Measurements from ENCODE around the gene CPAMD8. TPM values are rescaled to one million over a fixed set of nuclear protein-coding genes. Genes with fewer than 3 reads are reported as not detected.

The CPAMD8 gene
- total and polyA plus RNA-seq, 2 donors (not counting 1 experiment from before 2014, with no cell fraction given), result 1.1 to 2.7 TPM

- TF ChIP-seq EZH2 (IDR thresholded peaks at IDR 0.05; ENCODE audit: borderline replicate concordance, insufficient read depth, low read depth, low read length, poor library complexity, severe bottlenecking), result no peak
- TF ChIP-seq, protein P1, sequence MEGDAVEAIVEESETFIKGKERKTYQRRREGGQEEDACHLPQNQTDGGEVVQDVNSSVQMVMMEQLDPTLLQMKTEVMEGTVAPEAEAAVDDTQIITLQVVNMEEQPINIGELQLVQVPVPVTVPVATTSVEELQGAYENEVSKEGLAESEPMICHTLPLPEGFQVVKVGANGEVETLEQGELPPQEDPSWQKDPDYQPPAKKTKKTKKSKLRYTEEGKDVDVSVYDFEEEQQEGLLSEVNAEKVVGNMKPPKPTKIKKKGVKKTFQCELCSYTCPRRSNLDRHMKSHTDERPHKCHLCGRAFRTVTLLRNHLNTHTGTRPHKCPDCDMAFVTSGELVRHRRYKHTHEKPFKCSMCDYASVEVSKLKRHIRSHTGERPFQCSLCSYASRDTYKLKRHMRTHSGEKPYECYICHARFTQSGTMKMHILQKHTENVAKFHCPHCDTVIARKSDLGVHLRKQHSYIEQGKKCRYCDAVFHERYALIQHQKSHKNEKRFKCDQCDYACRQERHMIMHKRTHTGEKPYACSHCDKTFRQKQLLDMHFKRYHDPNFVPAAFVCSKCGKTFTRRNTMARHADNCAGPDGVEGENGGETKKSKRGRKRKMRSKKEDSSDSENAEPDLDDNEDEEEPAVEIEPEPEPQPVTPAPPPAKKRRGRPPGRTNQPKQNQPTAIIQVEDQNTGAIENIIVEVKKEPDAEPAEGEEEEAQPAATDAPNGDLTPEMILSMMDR (IDR thresholded peaks at IDR 0.05), result no peak
- peaks cover 36 to 53% of the 10 kb centered on the region in 2 donors for H3K4me1 ChIP-seq (ENCODE audit: control insufficient read depth in 2 of 2, insufficient read depth in 2 of 2, low read length in 2 of 2)
- H3K36me3 ChIP-seq (replicated peaks in 1 of 2; ENCODE audit: control extremely low read depth in 1 of 2, control insufficient read depth in 1 of 2, extremely low read depth in 1 of 2, insufficient read depth in 2 of 2, low read length in 1 of 2), result peaks cover 3 to 16% of the 10 kb centered on the region in 2 experiments
- POLR2A ChIA-PET, result interaction anchor here (0.6 to 1.1 kb wide), 4 partner anchors 51 to 437 kb away, joined by 3 to 7 read pairs (median 3); no protein-coding TSS in a partner anchor
- H2AFZ ChIP-seq (ENCODE audit: insufficient read depth, low read depth, low read length, poor library complexity, severe bottlenecking), result peak overlapping the region; percentile 87
- H3K27me3 ChIP-seq (replicated peaks in 1 of 4; ENCODE audit: control extremely low read depth in 1 of 4, control insufficient read depth in 3 of 4, insufficient read depth in 4 of 4, low read length in 3 of 4), result no peaks in the 10 kb centered on the region
- DNase-seq (no peak), ATAC-seq (ENCODE audit: low read depth) (peak; percentile 7)
- WGBS (ENCODE audit: insufficient coverage), result 34% methylated on average over 14 of the region's 18 CpGs
- H3K4me3 ChIP-seq (ENCODE audit: control extremely low read depth in 1 of 5, extremely low read depth in 1 of 5, insufficient read depth in 1 of 5, low read depth in 2 of 5, low read length in 4 of 5), result peak overlapping the region in 4 of 5 experiments; percentile 77 to 92 (median 82)
- Mint-ChIP-seq H3K27me3 (no peaks in the 10 kb centered on the region), H3K9me3 (ENCODE audit: insufficient read depth) (no peaks in the 10 kb centered on the region), H3K4me3 (peak overlapping the region; percentile 98), H3K27ac (peak overlapping the region; percentile 99), H3K4me1 (peaks cover 63% of the 10 kb centered on the region)
- H3K9me3 ChIP-seq (ENCODE audit: control extremely low read depth in 1 of 3, control insufficient read depth in 2 of 3, insufficient read depth in 1 of 3, low read length in 2 of 3), result no peaks in the 10 kb centered on the region
- CTCF ChIA-PET, result interaction anchor here (0.5 to 3.5 kb wide), 6 partner anchors 8 to 1567 kb away, joined by 3 to 24 read pairs (median 5); partner anchors contain the start of gene ANKLE1
- peak overlapping the region; percentile 79 for H3K4me2 ChIP-seq (replicated peaks; ENCODE audit: low read depth, low read length, poor library complexity, severe bottlenecking)
- H3K79me2 ChIP-seq (ENCODE audit: control insufficient read depth, insufficient read depth, low read length), result peaks cover 92% of the 10 kb centered on the region
- H3K9ac ChIP-seq (ENCODE audit: low read length), result peak overlapping the region; percentile 76
- intact Hi-C loops (cut with micrococcal nuclease), result loop anchor here (2.0 kb wide), 2 partner anchors 51 to 111 kb away; no protein-coding TSS in a partner anchor
- H3K27ac ChIP-seq (ENCODE audit: low read length in 2 of 2), result peak overlapping the region; percentile 79 to 89
- H4K20me1 ChIP-seq (ENCODE audit: control insufficient read depth, insufficient read depth, low read length, poor library complexity, severe bottlenecking), result peaks cover 43% of the 10 kb centered on the region
Measured at GRCh38 chr19:17073869-17074633, 47.4 kb upstream of the CPAMD8 start.

DNA sequence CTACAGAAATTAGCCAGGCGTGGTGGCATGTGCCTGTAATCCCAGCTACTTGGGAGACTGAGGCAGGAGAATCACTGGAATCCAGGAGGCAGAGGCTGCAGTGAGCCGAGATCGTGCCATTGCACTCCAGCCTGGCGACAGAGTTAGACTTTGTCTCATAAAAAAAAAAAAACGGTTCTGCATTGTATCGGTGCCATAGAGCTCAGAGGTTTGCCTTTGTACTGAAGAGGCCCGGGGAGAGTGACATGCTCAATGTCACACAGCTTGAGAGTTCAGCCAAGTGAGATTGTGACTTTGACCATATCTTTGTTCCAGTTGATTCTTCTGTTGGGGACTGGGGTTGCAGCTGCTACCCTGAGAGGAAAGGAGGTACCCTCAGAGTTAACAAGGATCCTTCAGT, 44.3 kb upstream of the CPAMD8 start:
- ChIA-PET CTCF (interaction anchor here (0.6 to 1.6 kb wide), 6 partner anchors 55 to 234 kb away, joined by 3 to 4 read pairs (median 3); partner anchors contain the start of gene MRPL34), POLR2A (interaction anchor here (0.6 kb wide), 1 partner anchor 626 kb away, joined by 3 read pairs; no protein-coding TSS in a partner anchor)
- Histone ChIP-seq H3K79me2 (ENCODE audit: control insufficient read depth, insufficient read depth, low read length) (peaks cover 71% of the 10 kb centered on the region), H4K20me1 (ENCODE audit: control insufficient read depth, insufficient read depth, low read length, poor library complexity, severe bottlenecking) (peaks cover 12% of the 10 kb centered on the region), H3K27ac (ENCODE audit: low read length in 2 of 2) (no peak overlapping the region), H3K9ac (ENCODE audit: low read length) (no peak overlapping the region), H3K4me1 (ENCODE audit: control insufficient read depth in 2 of 2, insufficient read depth in 2 of 2, low read length in 2 of 2) (peaks cover 23 to 46% of the 10 kb centered on the region in 2 donors), H3K27me3 (replicated peaks in 1 of 4; ENCODE audit: control extremely low read depth in 1 of 4, control insufficient read depth in 3 of 4, insufficient read depth in 4 of 4, low read length in 3 of 4) (no peaks in the 10 kb centered on the region), H2AFZ (ENCODE audit: insufficient read depth, low read depth, low read length, poor library complexity, severe bottlenecking) (no peak overlapping the region), H3K36me3 (replicated peaks in 1 of 2; ENCODE audit: control extremely low read depth in 1 of 2, control insufficient read depth in 1 of 2, extremely low read depth in 1 of 2, insufficient read depth in 2 of 2, low read length in 1 of 2) (peaks cover 3 to 19% of the 10 kb centered on the region in 2 experiments), H3K9me3 (ENCODE audit: control extremely low read depth in 1 of 3, control insufficient read depth in 2 of 3, insufficient read depth in 1 of 3, low read length in 2 of 3) (no peaks in the 10 kb centered on the region), H3K4me2 (replicated peaks; ENCODE audit: low read depth, low read length, poor library complexity, severe bottlenecking) (no peak overlapping the region), H3K4me3 (ENCODE audit: control extremely low read depth in 1 of 5, extremely low read depth in 1 of 5, insufficient read depth in 1 of 5, low read depth in 2 of 5, low read length in 4 of 5) (no peak overlapping the region)
- intact Hi-C loops (cut with micrococcal nuclease), result no loop called here
- WGBS (ENCODE audit: insufficient coverage), result 98% methylated on average over 7 of the region's 7 CpGs
- ATAC-seq (ENCODE audit: low read depth), result no peak
- no peaks in the 10 kb centered on the region for H3K9me3 Mint-ChIP-seq (ENCODE audit: insufficient read depth)
- H3K27me3 Mint-ChIP-seq, result no peaks in the 10 kb centered on the region
- TF ChIP-seq EZH2 (IDR thresholded peaks at IDR 0.05; ENCODE audit: borderline replicate concordance, insufficient read depth, low read depth, low read length, poor library complexity, severe bottlenecking), result no peak
- TF ChIP-seq, protein P1 (IDR thresholded peaks at IDR 0.05), result no peak
- DNase-seq, result no peak
- no peak overlapping the region for H3K27ac Mint-ChIP-seq
- no peak overlapping the region for H3K4me3 Mint-ChIP-seq
- H3K4me1 Mint-ChIP-seq, result peaks cover 53% of the 10 kb centered on the region
